HepG2 (cell line): ENCODE measurements around the gene APIP. TPM values are rescaled to one million over a fixed set of nuclear protein-coding genes. Genes with fewer than 3 reads are reported as not detected.

Experiments used
- ATAC-seq: fragments of 200-7000 bp; cut with Tn5 transposase; 3 replicates; pipeline ENCODE4 v1.9.1; 2020; ENCODE audit warnings: mild to moderate bottlenecking, moderate library complexity
- BruUV-seq: library from RNA; stranded (reverse); fragments of 400-500 nt; replicated peaks from 2 replicates; lab custom pipeline; 2021; lab: Mats Ljungman, UMichigan
- CTCF ChIA-PET: fragments of 300-600 bp; formaldehyde crosslinking; extraction: SDS; loops from one replicate; lab custom pipeline; 2021; ENCODE audit warnings: low total read pairs, inconsistent platforms, low intra/inter-chr PET ratio; lab: Yijun Ruan, JAX
- POLR2A ChIA-PET: fragments of 350-600 bp; sonication (Branson Sonifier 250); formaldehyde crosslinking; loops from one replicate; lab custom pipeline; 2020; ENCODE audit warnings: antibody characterized with exemption, inconsistent platforms; lab: Yijun Ruan, JAX
- DNase-seq: peaks from one replicate; pipeline ENCODE4 v3.0.0-alpha.2; 2015; ENCODE audit warnings: low spot score
- FAIRE-seq: peaks from 3 replicates; lab custom pipeline; 2011; peaks lifted over from hg19 to GRCh38; lab: Jason Lieb, UNC
- H2AFZ ChIP-seq: one replicate; pipeline ENCODE4 v1.6.1; 2011; ENCODE audit warnings: low read length, inconsistent platforms
- H3K27ac ChIP-seq: fragments of 300-600 bp; 3 replicates; pipeline ENCODE4 v1.8.0; 2011; ENCODE audit warnings: mixed run types, mild to moderate bottlenecking, mixed read lengths, low read length, inconsistent platforms; ENCODE audit not compliant: insufficient read depth; ENCODE audit errors: extremely low read length
- H3K27me3 ChIP-seq, 2 experiments: fragments of 200-600 bp in 1 of 2; 2 replicates in 1 of 2; 3 replicates in 1 of 2; pipeline versions ENCODE4 v1.6.0 to v1.8.0; 2011; ENCODE audit warnings: low read length in 2 of 2, mild to moderate bottlenecking in 2 of 2, moderate library complexity in 2 of 2, inconsistent platforms in 1 of 2; ENCODE audit not compliant: insufficient read depth in 2 of 2, control insufficient read depth in 1 of 2
- H3K36me3 ChIP-seq, 2 experiments: fragments of 200-600 bp in 1 of 2; replicated peaks in 1 of 2; 2 replicates in 1 of 2; 3 replicates in 1 of 2; pipeline versions ENCODE4 v1.5.1 to v1.8.0; 2011; ENCODE audit warnings: low read length in 2 of 2, inconsistent platforms in 1 of 2; ENCODE audit not compliant: insufficient read depth in 2 of 2, control insufficient read depth in 1 of 2
- H3K4me1 ChIP-seq: 2 replicates; pipeline ENCODE4 v1.5.1; 2012; ENCODE audit warnings: low read length, inconsistent platforms; ENCODE audit not compliant: insufficient read depth
- H3K4me2 ChIP-seq: 2 replicates; pipeline ENCODE4 v1.6.0; 2011; ENCODE audit warnings: low read depth, low read length, inconsistent platforms
- H3K4me3 ChIP-seq, 3 experiments: fragments of 200-600 bp in 1 of 3; sonication (generic), shearing (Covaris generic) in 1 of 3; replicated peaks in 1 of 3; 2 replicates each; pipeline ENCODE4 v1.5.1; 2011 to 2016; ENCODE audit warnings: low read length in 3 of 3, inconsistent platforms in 2 of 3, low read depth in 2 of 3, mild to moderate bottlenecking in 2 of 3, control low read depth in 1 of 3, mixed read lengths in 1 of 3; ENCODE audit not compliant: insufficient read depth in 1 of 3
- H3K79me2 ChIP-seq: one replicate; pipeline ENCODE4 v1.6.1; 2011; ENCODE audit warnings: low read length, inconsistent platforms; ENCODE audit not compliant: insufficient read depth
- H3K9ac ChIP-seq: 2 replicates; pipeline ENCODE4 v1.6.0; 2011; ENCODE audit warnings: mild to moderate bottlenecking, low read depth, low read length, inconsistent platforms; ENCODE audit not compliant: insufficient read depth
- H3K9me3 ChIP-seq: 2 replicates; pipeline ENCODE4 v1.5.1; 2012; ENCODE audit warnings: mild to moderate bottlenecking, low read length
- H4K20me1 ChIP-seq: 2 replicates; pipeline ENCODE4 v1.6.0; 2011; ENCODE audit warnings: inconsistent platforms, mild to moderate bottlenecking, low read length, moderate library complexity; ENCODE audit not compliant: insufficient read depth
- NFIB ChIP-seq: sonication (generic); formaldehyde crosslinking; IDR thresholded peaks from 2 replicates; pipeline ENCODE4 v1.9.0; 2021; ENCODE audit warnings: missing genetic modification reagents, mild to moderate bottlenecking, borderline replicate concordance
- PHF5A ChIP-seq: IDR thresholded peaks from one replicate; pipeline ENCODE4 v1.6.1; 2018; ENCODE audit warnings: low read depth, missing genetic modification reagents; ENCODE audit not compliant: unreplicated experiment
- RBM39 ChIP-seq: fragments of 200-400 bp; formaldehyde crosslinking; IDR thresholded peaks from one replicate; pipeline ENCODE4 v1.6.1; 2018; ENCODE audit warnings: antibody characterized with exemption, mild to moderate bottlenecking, low read depth, low read length; ENCODE audit not compliant: poor library complexity, severe bottlenecking
- REXO4 ChIP-seq: sonication (generic); formaldehyde crosslinking; IDR thresholded peaks from 2 replicates; pipeline ENCODE4 v1.8.0; 2022; ENCODE audit warnings: missing genetic modification reagents, mild to moderate bottlenecking, borderline replicate concordance
- RFX5 ChIP-seq: IDR thresholded peaks from 2 replicates; pipeline ENCODE4 v1.6.1; 2011; ENCODE audit warnings: low read depth, low read length, improper control_type of control experiment
- SMC3 ChIP-seq: IDR thresholded peaks from 2 replicates; pipeline ENCODE4 v1.6.1; 2011; ENCODE audit warnings: low read length, improper control_type of control experiment
- SP5 ChIP-seq: IDR thresholded peaks from 2 replicates; pipeline ENCODE4 v1.6.1; 2016; ENCODE audit warnings: low read depth, borderline replicate concordance
- TARDBP ChIP-seq: sonication (generic); formaldehyde crosslinking; IDR thresholded peaks from 2 replicates; pipeline ENCODE4 v1.8.0; 2022; ENCODE audit warnings: mild to moderate bottlenecking, missing genetic modification reagents
- TCF7 ChIP-seq: sonication (generic); IDR thresholded peaks from 2 replicates; pipeline ENCODE4 v1.6.1; 2016; ENCODE audit warnings: antibody characterized with exemption, low read depth
- TRIM24 ChIP-seq: sonication (generic); formaldehyde crosslinking; IDR thresholded peaks from 2 replicates; pipeline ENCODE4 v1.8.0; 2022; ENCODE audit warnings: mild to moderate bottlenecking, missing genetic modification reagents
- ZEB1 ChIP-seq: IDR thresholded peaks from 2 replicates; pipeline ENCODE4 v1.6.1; 2012; ENCODE audit warnings: mild to moderate bottlenecking, low read depth, inconsistent platforms; ENCODE audit not compliant: insufficient replicate concordance
- ZNF10 ChIP-seq: sonication (generic); formaldehyde crosslinking; IDR thresholded peaks from 2 replicates; pipeline ENCODE4 v1.4.0; 2020; ENCODE audit warnings: mild to moderate bottlenecking, low read depth, missing genetic modification reagents, borderline replicate concordance
- ZNF264 ChIP-seq: sonication (generic); formaldehyde crosslinking; IDR thresholded peaks from 2 replicates; pipeline ENCODE4 v1.4.0; 2020; ENCODE audit warnings: missing genetic modification reagents
- ZNF878 ChIP-seq: sonication (generic); formaldehyde crosslinking; IDR thresholded peaks from 2 replicates; pipeline ENCODE4 v1.8.1; 2023; ENCODE audit warnings: mild to moderate bottlenecking, missing genetic modification reagents, moderate library complexity
- WGBS: methylation state at CpG from one replicate; pipeline ENCODE4 v1.1.6; 2017; ENCODE audit warnings: low lambda C conversion rate; 5-methylcytosine and 5-hydroxymethylcytosine counted together
- in situ Hi-C: cut with HindIII; loops from 2 replicates; pipeline ENCODE4 v1.10.0; 2017; ENCODE audit warnings: low pct_unique_long_range_greater_than_20kb; ENCODE audit not compliant: extremely low pct_ligation_motif_present
- intact Hi-C: fragments of 100-400 bp; cut with micrococcal nuclease; formaldehyde crosslinking; loops from one replicate; pipeline ENCODE4 v1.10.0; 2022; ENCODE audit not compliant: unreplicated experiment
- polyA plus RNA-seq, 8 experiments: library from polyadenylated mRNA; depleted of rRNA in 3 of 8; stranded (reverse) in 7 of 8; unstranded in 1 of 8; fragments of >200 nt; fragmentation: Illumina TruSeq in 4 of 8; extraction: Trizol in 4 of 8; gene quantifications; 2 replicates each; pipeline versions ENCODE4 v1.2.1 to v1.2.3, GENCODE V29; 2011 to 2016; ENCODE audit warnings: low read depth in 4 of 8, missing spikeins in 1 of 8, mixed read lengths in 1 of 8; ENCODE audit not compliant: insufficient read depth in 1 of 8
- total RNA-seq, 5 experiments: library from RNA; depleted of rRNA; stranded (reverse); fragments of >200 nt; fragmentation: Illumina TruSeq; extraction: Trizol; gene quantifications; 2 replicates each; pipeline ENCODE4 v1.2.3, GENCODE V29; 2016; ENCODE audit warnings: low read depth in 1 of 5
- TF ChIP-seq, protein P1 (sequence below): sonication (generic); formaldehyde crosslinking; IDR thresholded peaks from 2 replicates; pipeline ENCODE4 v1.5.0; 2020; ENCODE audit warnings: mild to moderate bottlenecking, low read depth, missing genetic modification reagents, borderline replicate concordance
- TF ChIP-seq, protein P2 (sequence below): sonication (generic); formaldehyde crosslinking; conservative IDR thresholded peaks from 2 replicates; pipeline ENCODE4 v1.4.0; 2020; ENCODE audit warnings: missing genetic modification reagents
- TF ChIP-seq, protein P3 (sequence below): sonication (generic); formaldehyde crosslinking; IDR thresholded peaks from 2 replicates; pipeline ENCODE4 v1.5.0; 2020; ENCODE audit warnings: missing genetic modification reagents

The APIP gene
- total and polyA plus RNA-seq, 2 of the 13 experiments (the other 11 are each of a cell fraction or from before 2014, with no cell fraction given): 16.9 to 31.0 TPM

DNA sequence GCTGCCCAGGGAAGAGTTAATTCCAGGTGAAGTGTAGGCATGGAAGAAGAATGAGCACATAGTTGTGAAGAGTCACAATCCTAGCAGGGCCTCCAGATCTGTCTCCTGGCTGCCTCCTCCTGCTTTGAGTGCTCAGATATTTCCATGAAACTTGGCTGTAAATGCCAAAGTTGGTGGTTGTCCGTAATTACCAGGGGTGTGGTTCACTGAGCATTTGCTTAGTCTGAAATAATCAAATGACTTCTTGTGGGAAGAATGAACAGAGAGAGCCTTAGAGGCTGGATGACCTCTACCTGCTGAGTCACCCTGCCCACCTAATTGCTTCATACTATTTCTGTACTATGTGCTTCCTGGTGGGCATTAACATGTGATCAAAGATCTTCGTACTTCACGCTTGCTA, 50.9 kb downstream of the APIP start:
- no peaks in the 10 kb centered on the region for H4K20me1 ChIP-seq
- H3K36me3 ChIP-seq: no peaks in the 10 kb centered on the region
- no peaks in the 10 kb centered on the region for H3K9me3 ChIP-seq
- H3K79me2 ChIP-seq: no peaks in the 10 kb centered on the region
- H3K9ac ChIP-seq: no peak overlapping the region
- H3K4me1 ChIP-seq: peaks cover 3% of the 10 kb centered on the region
- DNase-seq (no peak), FAIRE-seq (no peak), ATAC-seq (no peak)
- no peaks in the 10 kb centered on the region for H3K27me3 ChIP-seq
- intact Hi-C loops: no loop called here
- H3K4me3 ChIP-seq: no peak overlapping the region
- no TSS peak for BruUV-seq
- H3K4me2 ChIP-seq: no peak overlapping the region
- 72% methylated on average over 3 of the region's 3 CpGs for WGBS
- POLR2A ChIA-PET: no interaction called here
- in situ Hi-C loops: no loop called here
- no peak overlapping the region for H3K27ac ChIP-seq
- H2AFZ ChIP-seq: no peak overlapping the region
- TF ChIP-seq RBM39 (no peak), TRIM24 (CRISPR knock-in tag) (no peak), PHF5A (no peak), ZNF878 (CRISPR knock-in tag) (no peak), SP5 (CRISPR knock-in tag) (no peak), TCF7 (no peak), REXO4 (CRISPR knock-in tag) (no peak), ZNF264 (no peak), ZEB1 (no peak), SMC3 (no peak), RFX5 (no peak), TARDBP (CRISPR knock-in tag) (no peak), NFIB (CRISPR knock-in tag) (no peak), ZNF10 (CRISPR knock-in tag) (no peak)
- TF ChIP-seq, protein P1, sequence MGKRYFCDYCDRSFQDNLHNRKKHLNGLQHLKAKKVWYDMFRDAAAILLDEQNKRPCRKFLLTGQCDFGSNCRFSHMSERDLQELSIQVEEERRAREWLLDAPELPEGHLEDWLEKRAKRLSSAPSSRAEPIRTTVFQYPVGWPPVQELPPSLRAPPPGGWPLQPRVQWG: no peak
- TF ChIP-seq, protein P2, sequence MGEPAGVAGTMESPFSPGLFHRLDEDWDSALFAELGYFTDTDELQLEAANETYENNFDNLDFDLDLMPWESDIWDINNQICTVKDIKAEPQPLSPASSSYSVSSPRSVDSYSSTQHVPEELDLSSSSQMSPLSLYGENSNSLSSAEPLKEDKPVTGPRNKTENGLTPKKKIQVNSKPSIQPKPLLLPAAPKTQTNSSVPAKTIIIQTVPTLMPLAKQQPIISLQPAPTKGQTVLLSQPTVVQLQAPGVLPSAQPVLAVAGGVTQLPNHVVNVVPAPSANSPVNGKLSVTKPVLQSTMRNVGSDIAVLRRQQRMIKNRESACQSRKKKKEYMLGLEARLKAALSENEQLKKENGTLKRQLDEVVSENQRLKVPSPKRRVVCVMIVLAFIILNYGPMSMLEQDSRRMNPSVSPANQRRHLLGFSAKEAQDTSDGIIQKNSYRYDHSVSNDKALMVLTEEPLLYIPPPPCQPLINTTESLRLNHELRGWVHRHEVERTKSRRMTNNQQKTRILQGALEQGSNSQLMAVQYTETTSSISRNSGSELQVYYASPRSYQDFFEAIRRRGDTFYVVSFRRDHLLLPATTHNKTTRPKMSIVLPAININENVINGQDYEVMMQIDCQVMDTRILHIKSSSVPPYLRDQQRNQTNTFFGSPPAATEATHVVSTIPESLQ (CRISPR knock-in tag): no peak
- TF ChIP-seq, protein P3, sequence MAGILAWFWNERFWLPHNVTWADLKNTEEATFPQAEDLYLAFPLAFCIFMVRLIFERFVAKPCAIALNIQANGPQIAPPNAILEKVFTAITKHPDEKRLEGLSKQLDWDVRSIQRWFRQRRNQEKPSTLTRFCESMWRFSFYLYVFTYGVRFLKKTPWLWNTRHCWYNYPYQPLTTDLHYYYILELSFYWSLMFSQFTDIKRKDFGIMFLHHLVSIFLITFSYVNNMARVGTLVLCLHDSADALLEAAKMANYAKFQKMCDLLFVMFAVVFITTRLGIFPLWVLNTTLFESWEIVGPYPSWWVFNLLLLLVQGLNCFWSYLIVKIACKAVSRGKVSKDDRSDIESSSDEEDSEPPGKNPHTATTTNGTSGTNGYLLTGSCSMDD (CRISPR knock-in tag): no peak
- CTCF ChIA-PET: no interaction called here
